Fibroblast of skin of right quadriceps (primary cell): Measurements from ENCODE around the gene PEAR1.

Source experiments
- DNase-seq: peaks from one replicate; pipeline ENCODE4 v3.0.0-alpha.2; 2013

PEAR1 gene

DNA sequence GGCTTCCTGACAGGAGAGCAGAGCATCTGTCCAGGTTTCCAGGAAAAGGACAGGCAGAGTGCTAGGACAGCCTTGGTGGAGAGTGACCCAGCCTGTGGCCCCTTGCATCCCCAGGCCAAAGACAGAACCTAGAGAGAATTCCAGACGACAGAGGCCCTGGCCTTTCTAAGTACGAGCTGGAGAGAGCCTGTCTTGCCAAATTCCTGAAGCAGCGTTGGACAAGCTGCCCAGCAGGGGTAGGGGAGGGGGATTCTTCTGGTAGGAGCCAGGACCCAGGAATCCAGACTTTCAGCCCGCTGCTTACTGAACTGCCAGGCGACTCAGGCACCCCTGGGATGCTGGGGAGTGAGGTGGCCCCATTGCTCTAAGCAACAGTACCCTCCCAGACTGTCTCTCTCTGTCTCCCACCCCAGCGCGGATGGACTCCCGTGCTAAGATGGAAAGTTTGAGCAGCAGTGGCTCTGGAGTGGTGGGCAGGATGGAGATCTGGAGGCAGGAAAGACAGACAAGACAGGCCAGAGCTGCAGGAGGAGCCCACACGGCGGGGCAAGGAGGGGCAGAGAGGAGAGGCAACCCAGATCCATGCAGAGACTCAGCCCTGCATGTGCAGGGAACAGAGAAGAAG lies 8.8 kb upstream of the PEAR1 start:
- no peak for DNase-seq

DNA sequence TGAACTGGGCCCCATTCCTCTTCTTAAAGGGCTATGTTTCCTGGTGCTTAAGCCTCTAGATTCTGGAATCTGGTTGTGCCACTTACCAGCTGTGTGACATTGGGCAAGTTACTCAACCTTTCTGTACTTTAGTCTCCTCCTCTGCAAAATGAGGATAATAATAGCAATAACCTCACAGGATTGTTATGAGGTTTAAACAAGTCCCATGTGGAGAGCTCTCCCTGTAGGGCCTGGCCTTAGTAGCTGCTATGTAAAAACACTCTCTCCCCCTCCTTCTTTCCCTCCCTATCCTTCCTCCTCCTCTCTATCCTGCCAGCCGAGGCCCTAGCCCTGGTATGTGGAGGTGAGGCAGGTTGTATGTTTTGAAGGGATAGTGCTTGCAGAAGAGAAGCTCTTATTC lies 8.2 kb upstream of the PEAR1 start:
- DNase-seq = no peak

DNA sequence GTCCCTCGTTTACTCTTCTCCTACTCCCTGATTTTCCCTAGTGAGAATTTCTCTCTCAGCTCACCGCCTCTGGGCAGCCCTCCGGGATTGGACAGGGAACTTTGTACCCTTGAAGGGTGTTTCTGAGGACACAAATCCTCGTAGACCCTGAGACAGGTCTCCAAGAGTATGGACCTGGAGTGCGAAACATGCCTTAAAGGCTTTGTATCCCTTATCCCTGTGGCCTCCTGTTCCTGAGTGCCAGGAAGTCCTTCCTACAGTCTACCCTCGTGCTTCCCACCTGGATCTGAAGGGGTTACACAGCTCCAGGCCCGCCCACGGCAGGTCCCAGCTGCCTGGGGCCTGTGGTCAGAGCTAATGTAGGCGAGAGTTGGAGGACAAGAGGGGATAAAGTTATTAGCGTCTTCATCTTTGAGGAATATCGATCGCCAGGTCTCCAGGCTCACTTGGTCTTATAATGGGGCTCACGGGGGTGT lies 7.6 kb upstream of the PEAR1 start:
- DNase-seq = no peak

DNA sequence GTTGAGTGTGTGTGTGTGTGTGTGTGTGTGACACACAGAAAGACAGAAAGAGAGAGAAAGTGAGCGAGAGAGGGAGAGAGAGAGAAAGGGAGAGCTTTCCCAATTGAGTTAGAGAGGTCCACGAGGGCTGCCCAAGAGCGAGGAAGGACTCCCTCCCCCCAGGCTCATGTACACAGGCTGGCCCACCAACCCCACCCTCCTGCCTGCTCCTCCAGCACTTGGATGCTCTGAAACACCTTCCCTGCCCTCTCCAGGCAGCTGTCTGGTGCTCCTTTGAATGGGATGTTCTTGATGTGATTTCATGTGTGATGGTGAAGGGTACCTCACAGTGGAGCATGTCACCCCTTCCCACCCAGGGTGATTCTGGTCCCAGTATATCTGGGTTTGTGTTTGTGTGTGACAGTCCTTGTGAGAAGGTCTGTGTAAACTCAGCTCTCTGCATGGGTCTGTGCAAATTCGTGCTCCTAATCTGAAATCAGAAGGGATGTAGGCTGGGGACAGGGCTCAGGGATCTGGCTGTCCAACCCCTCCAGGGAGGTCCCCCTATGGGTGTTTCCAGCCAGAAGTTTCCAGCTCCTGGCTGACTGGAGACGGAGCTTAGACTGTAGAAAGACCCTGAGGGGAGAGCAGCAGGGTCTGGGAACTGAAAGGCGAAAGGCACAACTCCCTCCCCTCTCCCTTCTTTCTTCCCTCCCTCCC lies 6.8 kb upstream of the PEAR1 start:
- no peak for DNase-seq

DNA sequence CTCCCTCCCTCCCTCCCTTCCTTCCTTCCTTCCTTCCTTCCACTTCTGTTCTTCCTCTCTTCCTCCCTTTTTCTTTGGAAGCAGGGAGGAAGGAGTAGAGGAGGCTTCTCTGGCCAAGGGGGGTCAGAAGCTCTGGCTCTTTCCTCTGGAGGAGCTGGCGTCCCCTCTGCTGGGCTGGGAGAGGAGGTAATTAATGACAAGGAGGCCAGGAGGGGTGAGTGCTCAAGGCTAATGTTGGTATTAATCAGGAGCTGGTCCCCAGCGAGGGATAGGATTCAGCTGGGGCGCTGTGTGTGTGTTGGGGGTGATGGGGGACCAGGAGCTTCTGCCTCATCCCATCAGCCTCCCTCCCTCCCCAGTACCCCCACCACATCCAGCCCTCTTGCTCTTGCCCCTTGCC lies 6.2 kb upstream of the PEAR1 start:
- DNase-seq = no peak

DNA sequence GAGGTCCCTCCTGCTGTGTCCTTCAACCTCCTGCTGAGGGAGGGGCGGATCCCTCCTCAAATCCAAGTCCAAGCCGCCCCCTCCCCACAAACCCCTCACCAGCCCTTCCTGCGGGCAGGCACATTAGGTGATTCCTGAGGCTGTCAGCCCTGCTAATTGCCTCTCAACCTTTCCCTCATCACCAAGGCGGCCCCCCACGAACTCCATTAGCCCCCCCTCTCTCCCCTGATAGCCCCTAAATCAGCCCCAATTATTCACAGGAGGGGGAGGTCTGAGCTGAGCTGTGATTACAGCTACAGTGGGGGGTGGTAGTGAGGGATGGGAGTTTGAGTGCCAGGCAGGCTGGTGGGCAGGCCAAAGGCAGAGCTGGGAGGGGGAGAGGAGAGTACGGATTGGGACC lies 5.8 kb upstream of the PEAR1 start:
- DNase-seq = no peak

DNA sequence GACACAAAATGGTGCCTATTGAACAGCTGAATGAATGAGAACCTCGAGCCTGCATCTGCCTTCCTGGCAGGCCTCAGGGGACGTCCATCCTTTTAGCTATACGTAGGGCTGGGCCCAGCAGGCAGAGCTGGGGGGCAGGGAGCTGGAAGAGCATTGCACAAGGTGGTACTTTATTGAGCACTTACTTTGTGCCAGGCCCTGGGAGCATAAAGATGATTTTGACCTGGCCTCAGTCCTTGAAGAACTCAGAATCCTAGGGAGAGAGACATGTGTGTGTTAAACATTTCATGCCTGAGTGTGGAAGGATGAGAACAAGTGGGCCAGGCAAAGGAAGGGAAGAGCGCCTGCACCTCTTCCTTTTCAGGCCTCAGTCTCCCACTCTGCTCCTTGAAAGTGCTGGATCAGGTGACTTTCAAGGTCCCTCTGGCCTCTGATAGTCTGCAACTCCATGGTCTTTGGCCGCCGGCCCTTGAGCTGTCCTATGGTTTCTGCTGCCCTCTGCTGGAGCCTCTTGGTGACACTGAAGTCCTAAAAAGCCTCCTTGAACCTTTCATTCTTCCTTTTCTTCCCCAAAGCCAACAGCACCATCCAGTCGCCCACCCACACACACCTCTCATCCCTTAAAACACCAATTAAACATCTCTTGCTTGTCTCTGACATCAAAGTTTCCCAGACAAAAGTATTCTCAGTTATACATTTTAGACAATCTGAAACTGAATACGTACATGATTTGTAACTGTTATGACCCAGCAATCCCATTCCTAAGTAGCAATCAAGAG lies 3.5 kb upstream of the PEAR1 start:
- peak; percentile 65 for DNase-seq

DNA sequence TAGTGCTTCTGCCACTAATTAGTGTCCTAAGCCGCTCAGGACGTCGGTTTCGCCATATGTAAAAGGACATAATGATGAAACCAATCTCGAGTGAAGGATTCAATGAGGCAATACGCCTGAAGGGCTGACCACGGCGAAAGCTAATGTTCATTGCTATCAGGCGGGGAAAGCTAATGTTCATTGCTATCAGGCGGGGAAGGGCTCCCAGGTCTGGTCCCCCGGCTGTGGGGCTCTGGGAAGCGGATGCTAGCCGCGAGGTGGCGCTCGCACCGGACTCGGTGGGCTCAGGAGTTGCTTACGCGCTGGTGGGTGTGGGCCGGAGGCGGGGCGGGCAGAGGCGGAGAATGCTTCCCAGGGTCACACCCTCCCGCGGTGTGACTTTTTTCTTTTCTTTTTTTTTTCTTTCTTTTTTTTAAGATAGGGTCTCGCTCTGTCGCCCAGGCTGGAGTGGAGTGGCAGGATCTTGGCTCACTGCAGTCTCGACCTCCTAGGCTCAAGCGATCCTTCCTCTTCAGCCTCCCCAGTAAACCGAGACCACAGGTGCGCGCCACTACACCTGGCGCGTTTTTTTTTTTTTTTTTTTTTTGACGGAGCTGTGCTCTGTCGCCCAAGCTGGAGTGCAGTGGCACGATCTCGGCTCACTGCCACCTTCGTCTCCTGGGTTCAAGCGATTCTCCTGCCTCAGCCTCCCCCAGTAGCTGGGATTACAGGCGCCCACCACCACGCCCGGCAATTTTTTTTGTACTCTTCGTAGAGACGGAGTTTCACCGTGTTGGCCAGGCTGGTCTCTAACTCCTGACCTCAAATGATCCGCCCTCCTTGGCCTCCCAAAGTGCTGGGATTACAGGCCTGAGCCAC lies 1.1 kb upstream of the PEAR1 start:
- DNase-seq = peak; percentile 87

DNA sequence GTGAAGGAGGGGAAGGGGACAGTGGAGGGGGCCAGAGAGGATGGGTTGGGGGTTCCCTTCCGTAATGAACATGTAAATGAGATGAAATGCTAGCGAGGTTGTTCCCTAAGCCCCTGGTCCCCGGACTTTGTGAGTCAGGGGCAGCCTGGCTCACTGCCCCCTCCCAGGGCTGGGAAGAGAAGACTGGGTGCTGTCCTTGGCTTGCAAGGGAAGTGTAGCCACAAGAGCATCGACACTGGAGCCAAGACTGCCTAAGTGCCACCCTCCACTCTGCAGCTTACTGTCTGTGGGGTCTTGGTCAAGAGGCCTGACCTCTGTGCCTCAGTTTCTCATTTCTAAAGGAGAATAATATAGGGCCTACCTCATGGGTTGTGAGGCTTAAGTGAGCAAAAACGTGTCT lies 483 bp downstream of the PEAR1 start:
- DNase-seq = no peak

DNA sequence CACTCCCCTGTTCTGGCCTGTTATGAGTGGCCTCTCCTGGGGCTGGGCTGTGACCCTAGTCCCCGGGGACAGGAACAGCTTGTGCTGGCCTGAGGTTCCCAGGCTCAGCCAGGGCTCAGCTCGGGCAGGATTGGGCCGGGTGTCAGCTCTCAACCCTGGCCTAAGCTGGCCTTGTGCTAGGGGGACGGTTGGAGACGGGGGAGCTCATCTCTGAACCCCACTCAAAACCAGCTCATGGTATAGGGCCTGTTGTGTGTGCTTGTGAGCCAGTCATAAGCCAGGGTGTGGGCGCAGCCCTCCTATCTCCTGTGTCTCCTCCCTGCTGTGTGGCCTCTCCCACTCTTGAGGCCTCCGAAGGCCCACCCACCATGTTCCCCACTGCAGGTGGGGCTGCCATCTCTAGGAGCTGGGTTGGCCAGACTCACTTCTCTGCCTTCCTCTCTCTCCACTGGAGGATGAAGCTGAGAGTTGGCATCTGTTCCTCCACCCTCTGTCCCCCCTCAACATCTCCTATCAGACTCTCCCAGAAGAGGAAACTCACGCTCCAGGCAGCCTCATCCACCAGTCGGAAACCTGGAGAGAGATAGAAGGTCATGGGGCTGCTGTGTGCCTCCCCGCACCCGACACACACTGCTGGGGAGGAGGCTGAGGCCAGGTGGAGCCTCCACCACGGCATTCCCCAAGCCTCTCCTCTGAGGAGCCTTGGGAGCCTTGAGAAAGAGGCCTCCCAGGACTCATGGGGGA lies 1.4 kb downstream of the PEAR1 start:
- DNase-seq = peak; percentile 60

DNA sequence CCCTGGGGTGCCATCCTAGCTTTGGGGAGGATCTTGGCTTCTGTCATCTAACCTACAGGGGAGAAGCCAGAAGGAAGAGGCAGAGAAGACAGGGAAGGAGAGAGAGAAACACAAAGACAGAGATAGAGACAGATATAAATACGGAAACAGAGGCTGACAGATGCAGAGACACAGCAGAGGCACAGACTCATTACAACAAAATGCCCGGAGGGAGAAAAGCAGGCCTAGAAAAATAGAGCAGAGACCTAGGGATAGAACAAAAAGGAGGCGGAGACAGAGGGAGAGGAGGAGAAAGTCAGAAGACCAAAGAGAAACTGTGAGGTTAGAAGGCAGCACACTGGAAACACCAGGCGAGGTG lies 1.9 kb downstream of the PEAR1 start:
- no peak for DNase-seq

DNA sequence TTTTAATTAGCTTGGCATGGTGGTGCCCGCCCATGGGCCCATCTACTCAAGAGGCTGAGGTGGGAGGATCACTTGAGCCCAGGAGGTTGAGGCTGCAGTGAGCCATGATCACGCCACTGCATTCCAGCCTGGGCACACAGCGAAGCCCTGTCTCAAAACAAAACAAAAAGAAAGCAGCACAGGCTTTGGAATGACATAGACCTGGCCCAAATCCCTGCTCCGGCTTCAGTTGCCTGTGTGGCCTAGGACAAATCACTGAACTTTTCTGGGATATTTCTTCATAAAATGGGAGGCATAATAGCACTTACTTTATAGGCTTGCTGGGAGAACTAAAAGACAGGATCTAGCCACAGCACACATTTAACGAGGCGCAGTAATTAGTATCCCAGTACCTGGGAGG lies 2.4 kb downstream of the PEAR1 start:
- no peak for DNase-seq

DNA sequence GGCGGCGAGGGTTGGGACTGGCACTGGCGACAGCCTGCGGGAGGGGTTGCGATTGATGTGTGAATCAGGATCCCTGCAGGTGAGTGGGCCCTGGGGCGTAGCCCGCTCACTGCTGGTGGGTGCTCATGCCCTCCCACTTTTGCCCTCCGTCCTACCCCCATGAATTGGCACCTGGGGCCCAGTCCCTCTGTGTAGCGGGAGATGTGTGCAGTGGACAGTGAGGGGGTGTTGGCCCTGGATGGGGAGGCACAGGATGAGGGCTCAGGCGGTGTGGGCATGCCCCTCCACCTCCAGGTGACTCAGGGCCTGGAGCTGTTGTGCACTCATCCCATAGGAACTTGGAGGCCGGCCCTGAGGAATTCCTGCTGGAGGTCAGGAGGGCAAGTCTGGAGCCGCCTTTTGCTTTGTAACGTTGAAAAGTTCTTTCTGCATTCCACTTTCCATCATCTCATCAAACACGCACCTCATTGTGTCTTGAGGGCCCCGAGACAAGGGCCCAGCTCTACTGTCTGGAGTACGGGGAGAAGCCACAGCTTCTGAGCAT lies 3.0 kb downstream of the PEAR1 start:
- DNase-seq = peak; percentile 93

DNA sequence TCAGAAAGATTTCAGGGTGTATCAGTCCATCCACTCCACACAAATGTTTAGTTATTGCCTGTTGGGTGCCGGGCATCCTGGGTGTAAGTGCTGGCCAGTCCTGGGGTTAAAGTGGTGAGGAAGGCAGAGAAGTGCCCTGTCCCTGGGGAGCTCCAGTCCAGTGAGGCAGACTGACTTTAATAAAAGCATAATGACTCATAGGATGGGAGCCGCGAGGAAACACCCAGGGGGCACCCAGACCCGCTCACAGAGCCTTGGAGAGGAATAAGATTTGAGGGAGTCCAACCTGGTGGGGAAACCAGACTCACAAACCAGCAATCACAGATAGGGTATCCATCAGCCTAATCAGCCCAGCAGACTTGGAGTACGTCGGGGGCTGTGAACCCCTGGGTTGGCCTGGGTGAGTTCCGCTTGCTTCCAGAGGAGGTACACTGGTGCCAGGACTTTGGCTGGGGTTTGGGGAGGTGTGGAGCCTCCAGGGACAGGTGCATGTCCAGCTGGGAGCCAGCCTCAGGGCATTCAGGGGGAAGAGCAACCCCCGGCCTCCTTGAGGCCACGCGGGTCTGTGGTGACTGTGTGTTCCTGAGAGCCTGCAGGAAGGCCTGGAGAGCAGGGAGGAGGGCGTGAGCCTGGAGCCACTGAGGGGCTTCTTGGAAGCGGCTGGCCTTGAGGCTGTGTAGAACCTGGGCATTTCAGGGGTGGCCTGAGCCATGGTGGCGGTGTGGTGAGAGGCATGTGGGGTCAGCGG lies 3.7 kb downstream of the PEAR1 start:
- DNase-seq = peak; percentile 72

DNA sequence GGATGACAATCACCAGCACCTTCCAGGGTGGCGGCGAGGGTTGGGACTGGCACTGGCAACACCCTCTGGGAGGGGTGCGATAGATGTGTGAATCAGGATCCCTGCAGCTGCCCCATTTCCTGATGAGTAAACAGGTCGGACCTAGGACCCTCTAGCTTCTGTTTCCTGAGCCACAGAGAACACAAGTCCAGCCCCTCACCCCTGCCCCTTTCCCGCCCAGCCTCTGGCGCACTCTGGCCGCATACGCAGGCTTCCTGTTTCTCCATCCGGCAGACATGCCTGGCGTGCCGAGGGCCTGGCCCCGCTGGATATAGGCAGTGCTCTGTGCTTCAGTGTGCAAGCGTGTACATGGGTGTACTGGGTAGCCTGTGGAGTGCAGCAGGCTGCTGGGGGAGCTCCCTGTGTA lies 4.6 kb downstream of the PEAR1 start:
- DNase-seq = peak; percentile 70

DNA sequence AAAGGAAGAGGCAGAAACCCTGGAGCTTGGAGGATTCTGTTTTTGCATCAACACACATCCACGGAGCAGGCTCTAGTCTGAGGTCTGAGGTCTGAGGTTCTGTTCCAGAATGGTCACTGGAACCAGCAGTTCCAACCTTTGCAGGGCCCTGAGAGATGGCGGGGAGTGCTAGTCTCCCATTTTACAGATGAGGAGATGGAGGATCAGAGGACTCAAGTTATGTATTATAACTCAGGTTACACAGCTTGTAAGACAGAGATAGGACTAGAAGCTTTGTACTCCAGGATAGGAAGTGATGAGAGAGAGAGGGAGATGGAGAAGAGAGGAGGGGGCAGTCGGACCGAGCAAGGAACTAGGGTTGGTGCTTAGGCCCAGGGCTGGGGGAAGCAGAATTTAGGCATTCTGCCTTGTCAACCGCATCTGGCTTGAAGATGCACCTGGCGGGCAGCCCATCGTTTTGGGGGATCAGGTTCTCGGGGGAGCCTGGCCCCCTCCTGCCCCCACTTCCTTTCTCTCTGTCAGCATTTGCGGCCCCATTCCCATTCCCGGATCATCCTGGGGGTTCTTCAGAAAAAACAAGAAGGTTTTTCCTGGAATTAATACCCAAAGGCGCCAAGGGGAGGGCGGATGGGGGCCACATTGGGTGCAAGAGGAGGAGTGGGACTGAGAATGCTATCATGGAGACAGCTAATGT lies 5.6 kb downstream of the PEAR1 start:
- DNase-seq = no peak

DNA sequence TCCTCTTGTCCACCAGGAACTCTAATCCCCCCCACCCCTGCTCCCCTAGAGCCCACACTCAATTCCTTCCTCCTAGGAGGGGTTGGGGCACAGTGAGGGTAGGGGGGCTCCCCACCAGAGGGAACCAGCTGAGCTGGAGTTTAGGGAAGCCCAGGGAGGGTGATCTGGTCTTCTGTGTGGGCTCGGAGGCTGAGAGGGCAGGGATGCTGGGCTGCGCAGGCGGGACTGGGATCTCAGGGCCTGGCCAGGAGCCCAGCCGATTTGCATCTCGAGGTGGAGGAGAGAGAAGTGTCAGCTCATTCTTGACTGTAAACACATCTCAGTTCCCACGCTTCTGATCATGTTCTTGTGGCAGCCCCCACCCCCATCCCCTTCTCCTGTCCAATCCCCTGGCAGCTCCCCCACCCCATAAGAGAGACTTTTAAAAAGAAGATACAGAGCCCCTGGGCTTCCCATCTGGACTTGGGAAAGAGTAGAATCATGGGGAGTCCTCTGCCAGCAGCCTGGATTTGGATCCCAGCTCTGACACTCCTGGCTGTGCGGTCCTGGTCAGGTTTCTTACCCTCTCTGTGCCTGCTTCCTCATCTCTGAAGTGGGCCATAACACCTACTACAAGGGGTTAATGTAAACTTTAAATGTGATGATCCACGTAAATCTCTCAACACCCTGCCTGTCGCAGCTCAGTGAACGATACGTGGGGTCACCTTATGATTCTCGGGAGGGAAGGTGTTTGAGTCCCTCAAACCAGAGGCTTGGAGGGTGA lies 6.6 kb downstream of the PEAR1 start:
- peak; percentile 77 for DNase-seq

DNA sequence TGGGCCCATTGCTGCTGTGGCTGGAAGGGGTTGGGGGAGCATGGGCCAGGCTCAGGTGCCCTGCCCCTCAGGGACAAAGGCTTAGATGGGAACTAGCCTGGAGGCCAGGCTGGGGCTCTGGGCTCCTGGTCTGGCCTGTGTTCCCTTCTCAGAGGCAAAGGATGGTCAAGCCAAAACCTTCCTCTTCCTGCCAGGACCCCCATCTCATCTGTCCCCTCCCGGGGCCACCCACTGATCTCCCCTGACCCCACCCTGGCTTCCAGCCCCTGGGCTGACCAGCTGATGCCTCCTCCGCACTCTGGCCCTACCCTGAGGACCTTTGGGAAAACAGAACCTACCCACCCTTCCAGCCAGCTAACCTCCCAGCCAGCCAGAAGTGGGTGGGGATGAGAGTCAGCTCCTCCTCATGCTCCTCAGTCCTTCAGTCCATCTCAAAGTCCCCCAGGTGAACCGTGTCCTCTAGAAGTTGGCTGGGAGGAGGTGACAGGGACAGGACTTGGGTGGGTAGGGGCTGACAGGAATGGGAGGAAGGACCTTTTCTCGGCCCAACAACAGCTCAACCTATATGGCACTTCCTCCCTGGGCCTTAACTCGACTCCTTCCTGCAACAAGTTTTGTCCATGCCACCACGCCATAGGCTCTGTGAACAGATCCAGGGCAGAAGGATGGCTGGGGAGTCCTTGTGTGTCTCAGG lies 7.5 kb downstream of the PEAR1 start:
- DNase-seq = no peak

DNA sequence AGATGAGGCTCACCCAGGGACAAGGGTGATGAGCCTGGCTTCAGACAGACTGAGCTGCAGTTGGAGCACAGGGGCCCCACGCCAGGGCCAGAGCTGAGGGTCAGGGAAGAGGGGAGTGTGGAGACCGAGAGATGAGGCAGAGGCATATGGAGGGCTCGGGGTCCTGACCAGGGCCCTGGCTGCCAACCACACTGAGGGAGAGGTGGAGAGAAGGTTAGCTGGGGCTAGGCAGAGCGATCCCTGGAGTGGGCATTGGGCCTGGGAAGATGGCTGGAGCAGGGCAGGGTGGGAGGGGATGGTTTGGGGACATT lies 8.0 kb downstream of the PEAR1 start:
- no peak for DNase-seq
